Endothelial cell of hepatic sinusoid (primary cell): ENCODE results near the gene UBAC2.

Experiments
- in situ Hi-C: cut with HindIII; loops from 2 replicates; pipeline ENCODE4 v1.10.0; 2017; ENCODE audit warnings: low sequenced_read_pairs

UBAC2 gene

GRCh38 chr13:99352351-99353245 is 151.9 kb downstream of the UBAC2 start:
- in situ Hi-C loops = no loop called here

DNA sequence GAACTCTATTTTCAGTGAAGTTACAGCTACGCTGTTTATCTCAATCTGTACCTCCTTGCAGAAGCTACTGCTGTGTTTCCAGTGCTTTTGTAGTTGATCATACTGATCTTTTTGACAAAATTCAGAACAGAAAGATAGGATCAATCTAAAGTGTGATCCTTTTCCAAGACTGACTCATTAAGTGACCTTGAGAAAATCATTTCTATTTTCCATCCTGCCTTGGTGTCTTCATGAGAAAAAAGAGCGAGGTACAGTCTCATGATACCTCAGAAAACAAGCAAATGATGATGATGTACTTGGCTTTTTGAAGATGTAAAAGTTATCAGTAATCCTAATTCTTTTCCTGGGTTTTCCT is 152.6 kb downstream of the UBAC2 start:
- in situ Hi-C loops = no loop called here

- in situ Hi-C loops = no loop called here
Observed at GRCh38 chr13:99353836-99354235, 153.2 kb downstream of the UBAC2 start.

DNA sequence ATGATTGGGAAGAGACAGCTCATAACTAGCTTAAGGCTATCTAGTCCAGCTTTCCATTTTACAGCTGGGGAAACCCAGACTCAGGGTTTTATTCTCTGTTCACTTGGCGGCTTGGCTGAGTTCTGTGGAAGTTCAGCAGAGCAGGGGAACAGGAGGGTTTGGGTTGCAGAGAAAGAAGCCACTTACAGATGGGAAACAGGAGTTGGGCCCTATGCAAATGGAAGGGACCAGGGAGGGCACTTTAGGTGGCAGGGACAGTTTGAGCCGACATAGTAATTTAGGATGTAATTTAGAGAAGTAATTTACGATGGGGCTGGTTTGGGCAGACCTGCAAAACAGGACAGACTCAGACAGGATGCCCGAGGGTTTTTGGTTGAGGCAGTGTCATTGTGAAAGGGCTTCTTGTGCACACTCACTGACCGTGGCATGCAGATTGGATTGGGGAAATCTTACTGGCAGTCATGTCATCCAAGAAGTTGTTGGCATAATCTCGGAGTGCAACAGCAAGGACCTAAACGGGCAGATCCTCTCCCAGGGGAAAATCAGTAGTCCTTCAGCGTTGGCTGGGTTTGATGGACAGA is 153.8 kb downstream of the UBAC2 start:
- in situ Hi-C loops = no loop called here

DNA sequence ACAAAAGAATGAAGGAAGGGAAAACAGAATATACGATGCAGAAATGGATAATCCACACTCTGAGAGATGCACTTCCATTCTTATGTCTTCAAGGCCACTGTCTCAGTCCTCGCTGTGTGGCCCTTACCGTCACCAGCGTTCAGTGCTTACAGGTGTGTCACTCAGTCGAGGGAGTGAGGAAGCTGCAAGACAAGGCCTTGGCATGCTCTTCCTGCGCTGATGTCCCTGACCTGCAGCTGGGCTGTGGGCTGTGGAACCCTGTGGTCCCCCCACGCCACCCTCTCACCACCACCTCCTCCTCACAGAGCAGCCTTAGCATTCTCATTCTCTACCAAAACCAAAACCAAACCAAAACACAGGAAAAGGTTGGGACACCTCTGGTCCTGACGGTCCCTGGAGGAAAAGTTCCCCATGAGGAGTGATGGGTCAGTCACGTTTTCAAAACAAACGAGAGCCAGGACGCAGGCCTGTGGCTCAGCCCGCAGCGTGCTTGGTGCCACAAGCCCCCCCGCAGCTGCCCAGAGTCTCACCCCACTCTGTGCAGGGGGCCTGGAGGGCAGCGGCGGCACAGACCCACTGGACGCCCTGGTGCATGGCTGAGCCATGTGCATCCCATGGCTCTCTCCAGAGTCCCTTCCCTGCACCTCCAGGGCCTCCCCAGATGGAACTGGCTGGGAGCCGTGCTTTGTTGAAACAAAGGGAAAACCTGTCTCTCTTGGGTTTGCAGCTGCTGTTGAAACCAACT is 154.8 kb downstream of the UBAC2 start:
- in situ Hi-C loops = no loop called here

GRCh38 chr13:99356012-99356261 is 155.3 kb downstream of the UBAC2 start:
- in situ Hi-C loops = no loop called here

DNA sequence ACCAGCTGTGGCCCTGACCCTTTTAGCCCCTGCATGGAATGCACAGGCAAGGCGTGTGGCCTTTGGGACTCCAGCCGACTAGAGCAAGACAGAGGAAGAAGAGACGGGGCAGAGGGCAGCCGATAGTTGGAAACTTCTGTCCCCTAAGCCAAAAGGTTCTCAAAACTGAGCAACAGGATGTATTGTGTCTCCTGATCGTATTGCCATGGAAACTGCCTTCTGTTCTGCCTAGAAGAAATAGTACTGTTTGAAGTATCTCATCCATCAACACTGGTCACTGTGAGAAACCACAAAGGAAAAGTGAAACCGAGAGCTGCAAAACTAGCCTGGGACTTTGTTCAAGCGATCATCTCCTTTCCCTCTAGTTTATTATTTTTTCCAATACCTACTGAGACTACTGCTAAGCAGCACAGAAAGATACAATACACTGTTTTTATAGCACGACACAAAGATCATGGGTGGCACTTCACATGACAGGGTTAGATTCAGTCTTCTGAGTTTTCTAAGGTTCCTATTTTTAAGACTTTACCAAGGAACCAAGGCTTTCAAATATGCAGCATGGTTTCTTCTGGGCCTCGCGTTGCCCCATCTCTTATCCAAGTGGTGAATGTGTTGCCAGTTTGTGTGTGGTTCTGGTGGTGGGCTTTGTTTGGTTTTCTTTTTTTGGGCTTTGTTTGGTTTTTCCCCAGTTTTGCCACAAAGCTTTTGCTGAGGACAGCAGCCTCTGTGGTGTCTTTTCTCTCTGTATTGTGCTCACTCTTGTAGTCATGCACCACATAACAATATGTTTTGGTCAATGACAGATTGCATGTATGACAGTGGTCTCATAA is 155.8 kb downstream of the UBAC2 start:
- in situ Hi-C loops = no loop called here

GRCh38 chr13:99357131-99357596 is 156.5 kb downstream of the UBAC2 start:
- in situ Hi-C loops = no loop called here

DNA sequence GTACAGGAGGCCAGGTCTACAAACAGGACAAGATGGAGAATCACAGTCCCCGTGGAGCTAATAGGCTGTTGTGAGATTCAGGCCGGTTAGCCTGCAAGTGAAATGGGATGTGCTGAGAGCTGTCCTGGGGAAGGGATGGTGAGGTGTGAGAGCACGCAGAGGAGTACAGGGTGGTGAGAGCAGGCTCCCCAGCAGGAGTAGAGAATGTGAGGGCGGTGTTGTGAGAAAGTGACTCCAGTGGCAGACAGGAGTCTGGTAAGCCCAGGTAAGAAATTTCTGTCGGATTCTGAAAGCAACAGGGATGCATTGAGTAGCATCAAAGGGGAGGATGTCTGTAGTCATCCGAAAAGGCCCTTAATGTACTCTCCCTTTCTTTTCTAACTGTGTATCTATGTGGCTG is 157.3 kb downstream of the UBAC2 start:
- in situ Hi-C loops = no loop called here

DNA sequence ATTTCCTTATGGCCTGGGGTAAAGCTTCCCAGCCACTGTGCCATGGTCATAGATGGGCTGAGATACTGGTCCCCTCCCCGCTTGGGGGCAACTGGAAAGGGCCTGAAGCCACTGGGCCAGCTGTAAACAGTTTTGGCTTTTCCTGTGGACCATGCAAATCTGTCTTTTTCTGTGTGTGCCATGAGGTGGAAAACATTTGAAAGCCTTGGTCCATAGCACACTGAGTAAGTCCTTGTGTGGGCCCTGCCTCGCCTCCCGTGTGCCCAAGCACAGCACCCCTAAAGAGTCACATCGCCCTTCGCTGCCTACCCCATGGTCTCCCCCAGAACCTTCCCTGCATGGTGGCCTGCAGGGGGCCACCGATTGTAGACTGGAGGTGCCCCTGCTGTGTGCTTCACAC is 158.9 kb downstream of the UBAC2 start:
- in situ Hi-C loops = no loop called here

DNA sequence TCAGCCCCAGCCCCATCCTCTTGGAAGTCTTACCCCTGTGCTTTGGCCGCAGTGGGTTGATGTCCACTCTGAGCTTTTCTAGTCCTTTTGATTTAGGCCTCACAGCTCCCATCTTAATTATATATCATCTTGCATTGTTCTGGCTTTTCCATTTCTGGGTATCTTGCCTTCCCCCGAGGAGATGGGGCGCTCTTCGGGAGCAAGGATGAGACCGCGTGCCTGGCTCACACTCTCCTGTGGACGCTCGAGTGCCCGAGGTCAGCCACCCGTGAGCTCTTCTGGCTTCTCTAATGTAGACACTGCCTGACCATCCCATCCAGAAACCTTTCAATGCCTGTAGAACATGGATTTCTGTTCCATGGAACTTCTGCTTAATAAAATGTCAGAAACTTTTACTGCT is 160.0 kb downstream of the UBAC2 start:
- in situ Hi-C loops = no loop called here

- in situ Hi-C loops = no loop called here
Observed at GRCh38 chr13:99361197-99361596, 160.5 kb downstream of the UBAC2 start.

- in situ Hi-C loops = no loop called here
Observed at GRCh38 chr13:99362362-99362761, 161.7 kb downstream of the UBAC2 start.

GRCh38 chr13:99363391-99363790 is 162.7 kb downstream of the UBAC2 start:
- in situ Hi-C loops = no loop called here

DNA sequence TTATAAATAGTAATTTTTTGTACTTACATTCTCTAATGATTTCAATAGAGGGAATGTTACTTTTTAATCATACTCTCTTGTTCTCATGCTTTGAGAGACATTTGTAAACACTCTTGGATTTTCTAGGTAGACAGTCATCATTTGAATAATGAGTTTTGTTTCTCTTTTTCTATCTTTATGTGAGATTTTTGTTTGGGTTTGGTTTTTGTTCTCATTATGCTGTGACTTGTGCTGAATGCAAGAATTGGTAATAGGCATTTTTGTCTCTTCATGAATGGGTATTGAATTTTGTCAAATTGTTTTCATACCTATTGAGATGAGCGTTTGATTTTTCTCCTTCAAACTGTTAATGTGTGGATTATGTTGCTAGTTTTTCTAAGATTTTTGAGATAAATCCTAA is 163.3 kb downstream of the UBAC2 start:
- in situ Hi-C loops = no loop called here

DNA sequence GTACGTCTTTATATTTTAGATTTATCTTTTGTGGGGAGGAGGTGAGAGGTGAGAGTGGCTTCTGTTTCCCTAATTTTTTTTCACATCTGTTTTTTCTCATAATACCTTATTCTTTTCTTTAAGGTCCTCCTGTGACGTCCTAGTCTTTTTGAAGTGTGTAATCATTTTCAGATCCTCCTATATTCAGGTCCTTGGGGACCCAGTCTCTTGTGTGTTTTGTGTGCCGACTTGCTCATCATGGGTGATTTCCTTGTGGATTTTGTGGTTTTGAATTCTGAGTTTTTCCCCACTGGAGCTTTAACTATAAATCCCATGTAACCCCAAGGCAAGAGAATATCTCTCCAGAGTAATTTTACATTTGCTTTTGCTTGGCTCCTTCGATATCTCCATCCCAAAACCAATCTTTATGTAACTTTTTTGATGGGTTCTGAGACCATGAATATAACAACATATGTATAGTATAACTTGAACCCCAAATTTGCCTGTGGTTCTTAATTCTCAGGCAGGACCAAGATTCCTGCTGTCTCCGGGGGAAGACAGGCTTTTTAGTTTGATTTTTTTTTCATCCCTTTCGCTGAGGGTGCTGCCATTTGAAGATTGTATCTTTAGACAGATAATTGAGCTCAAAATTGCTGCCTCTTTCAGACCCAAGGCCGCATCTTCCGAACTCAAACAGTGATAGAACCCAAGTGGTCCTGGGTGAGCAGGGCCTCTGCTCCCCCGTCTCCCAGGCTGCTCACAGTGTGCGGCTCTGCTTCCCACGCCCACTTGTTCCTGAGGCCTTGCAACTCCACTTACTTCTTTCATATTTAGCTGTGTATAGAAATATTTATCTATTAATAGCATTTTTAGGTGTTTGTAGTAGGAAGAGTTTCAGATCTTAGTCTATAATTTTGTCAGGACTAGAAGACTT is 165.7 kb downstream of the UBAC2 start:
- in situ Hi-C loops = no loop called here

DNA sequence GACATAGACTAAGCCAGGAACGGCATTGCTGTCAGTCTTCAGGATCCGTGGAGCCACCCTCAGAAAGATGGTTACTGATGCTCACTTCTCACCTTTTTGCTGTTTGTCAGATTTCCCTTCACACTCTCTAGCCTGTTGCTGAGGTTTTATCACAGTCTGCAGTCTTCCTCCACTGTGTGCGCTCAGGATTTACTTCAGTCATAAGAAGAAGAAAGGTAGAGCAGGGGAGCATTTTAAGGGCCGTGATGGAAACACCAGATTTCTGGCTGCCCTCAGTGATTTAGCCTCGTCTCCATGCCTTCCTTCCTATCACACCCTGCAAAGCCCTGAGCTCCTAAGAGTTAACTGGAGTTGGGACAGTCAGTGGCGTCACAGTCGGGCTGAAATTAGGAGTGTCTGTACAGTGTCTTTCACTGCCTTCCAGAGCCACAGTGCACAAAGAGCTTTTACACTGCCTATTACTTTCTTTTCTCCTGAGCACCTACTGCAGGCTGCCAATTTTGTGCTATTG is 166.5 kb downstream of the UBAC2 start:
- in situ Hi-C loops = no loop called here

DNA sequence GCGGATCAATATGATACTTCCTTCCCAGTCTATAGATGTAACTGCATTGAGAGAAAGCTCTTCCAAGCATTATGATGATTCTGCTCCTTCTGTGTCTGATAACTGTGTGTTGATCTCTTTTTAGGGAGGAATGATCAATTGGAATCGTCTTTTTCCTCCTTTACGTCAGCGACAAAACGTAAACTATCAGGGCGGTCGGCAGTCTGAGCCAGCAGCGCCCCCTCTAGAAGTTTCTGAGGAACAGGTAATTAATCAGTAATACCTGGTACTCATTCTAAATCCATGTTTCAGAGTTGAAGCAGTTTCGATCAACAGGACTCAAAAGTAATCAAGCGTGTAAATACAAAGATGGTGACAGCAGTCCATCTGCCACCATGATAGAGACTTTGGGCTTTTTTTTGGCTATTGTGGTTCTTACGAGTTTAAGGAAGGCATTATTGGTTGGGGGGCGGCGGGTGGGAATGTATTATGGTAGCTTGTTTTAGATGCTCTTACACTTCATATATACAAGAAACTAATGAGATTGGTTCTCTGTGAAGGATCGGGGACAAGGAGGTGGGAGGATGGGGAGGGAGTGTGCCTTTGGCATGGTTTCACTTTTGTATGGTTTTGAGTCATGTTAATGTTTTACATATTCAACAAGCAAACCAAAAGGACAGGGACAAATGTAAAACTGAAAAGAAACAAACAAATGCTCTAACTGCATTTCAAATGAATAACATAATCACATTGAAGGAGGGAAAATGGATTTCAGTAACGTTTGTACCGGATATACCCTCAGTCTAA is 167.2 kb downstream of the UBAC2 start:
- in situ Hi-C loops = no loop called here
